Measurements from ENCODE around the gene OVCA2.

- no peak for TF ChIP-seq CTCF (conservative IDR thresholded peaks at IDR 0.05; ENCODE audit: low read length)
- TF ChIP-seq EZH2phosphoT487 (IDR thresholded peaks at IDR 0.05; ENCODE audit: borderline replicate concordance), result no peak
These were observed 32.1 kb upstream of the OVCA2 start for GRCh38 chr17:2009737-2010136.
